ENCODE results near the gene DNAJB11.

- TF ChIP-seq BACH2 (CRISPR knock-in tag; IDR thresholded peaks at IDR 0.05; ENCODE audit: borderline replicate concordance) (no peak), TCF4 (CRISPR knock-in tag; IDR thresholded peaks at IDR 0.05; ENCODE audit: borderline replicate concordance) (no peak), ZNF565 (CRISPR knock-in tag; conservative IDR thresholded peaks at IDR 0.05; ENCODE audit: low read depth) (no peak), ZNF70 (CRISPR knock-in tag; IDR thresholded peaks at IDR 0.05) (no peak), OSR1 (CRISPR knock-in tag; IDR thresholded peaks at IDR 0.05) (no peak), ESRRG (CRISPR knock-in tag; IDR thresholded peaks at IDR 0.05) (no peak)
Observed at GRCh38 chr3:186622651-186623310, 52.3 kb downstream of the DNAJB11 start.

Measured in SK-N-SH treated with all-trans-retinoic acid at 6 μM for 48 hours (cell line).